RKO (cell line): Measurements from ENCODE around the gene IP6K2.

Source experiments
- DNase-seq: peaks from one replicate; pipeline ENCODE4 v3.0.0-alpha.2; 2016; ENCODE audit warnings: low spot score

IP6K2 gene

GRCh38 chr3:48663489-48664312 is 53.3 kb downstream of the IP6K2 start:
- peak; percentile 98 for DNase-seq

- no peak for DNase-seq
Observed at GRCh38 chr3:48662753-48663488, 54.1 kb downstream of the IP6K2 start, which contains the start of gene CELSR3. CELSR3 (minus strand) TSS chr3:48662886; CDS start chr3:48662634, 252 bp downstream.

GRCh38 chr3:48662145-48662752 is 54.8 kb downstream of the IP6K2 start:
- no peak for DNase-seq

GRCh38 chr3:48661501-48662144 is 55.4 kb downstream of the IP6K2 start:
- DNase-seq, result no peak

GRCh38 chr3:48660800-48661400 is 56.1 kb downstream of the IP6K2 start:
- DNase-seq, result no peak

GRCh38 chr3:48656841-48657281 is 60.2 kb downstream of the IP6K2 start:
- DNase-seq, result no peak

- DNase-seq, result no peak
Observed at GRCh38 chr3:48656061-48656840, 60.8 kb downstream of the IP6K2 start.

GRCh38 chr3:48655606-48656005 is 61.4 kb downstream of the IP6K2 start:
- no peak for DNase-seq

- DNase-seq, result no peak
Observed at GRCh38 chr3:48655063-48655462, 62.0 kb downstream of the IP6K2 start.

GRCh38 chr3:48652923-48653715 is 63.9 kb downstream of the IP6K2 start:
- DNase-seq, result no peak

- DNase-seq, result no peak
Observed at GRCh38 chr3:48651771-48652170, 65.2 kb downstream of the IP6K2 start.

- no peak for DNase-seq
Observed at GRCh38 chr3:48650723-48651122, 66.3 kb downstream of the IP6K2 start.

GRCh38 chr3:48648188-48648850 is 68.7 kb downstream of the IP6K2 start:
- no peak for DNase-seq

GRCh38 chr3:48647714-48648113 is 69.3 kb downstream of the IP6K2 start:
- no peak for DNase-seq

- DNase-seq, result no peak
Observed at GRCh38 chr3:48644898-48645760, 71.9 kb downstream of the IP6K2 start.

- no peak for DNase-seq
Observed at GRCh38 chr3:48642605-48643004, 74.4 kb downstream of the IP6K2 start.

- DNase-seq, result no peak
Observed at GRCh38 chr3:48641396-48641795, 75.6 kb downstream of the IP6K2 start.

GRCh38 chr3:48639944-48640606 is 76.9 kb downstream of the IP6K2 start:
- DNase-seq, result no peak
